GM19043 (cell line): ENCODE data around the gene TBR1.

Experiments
- ATAC-seq: cut with Tn5 transposase; IDR thresholded peaks from one replicate; pipeline ENCODE4 v1.9.1; 2021; ENCODE audit warnings: low read depth; ENCODE audit not compliant: unreplicated experiment

TBR1 gene

GRCh38 chr2:161415987-161416707, at the start of gene TBR1:
Gene TBR1, plus strand, starts transcription at chr2:161416297. Its CDS starts 114 bp downstream, at chr2:161416411.
- no peak for ATAC-seq

GRCh38 chr2:161367675-161368074, 48.4 kb upstream of the TBR1 start:
- ATAC-seq, result no peak

- ATAC-seq, result no peak
These were observed 46.8 kb upstream of the TBR1 start for GRCh38 chr2:161369311-161369710.

GRCh38 chr2:161370981-161371380, 45.1 kb upstream of the TBR1 start:
- ATAC-seq, result no peak

- no peak for ATAC-seq
These were observed 44.2 kb upstream of the TBR1 start for GRCh38 chr2:161371869-161372268.

GRCh38 chr2:161373942-161374341, 42.2 kb upstream of the TBR1 start:
- ATAC-seq, result no peak

- ATAC-seq, result no peak
These were observed 41.7 kb upstream of the TBR1 start for GRCh38 chr2:161374446-161374845.

GRCh38 chr2:161379740-161380139, 36.4 kb upstream of the TBR1 start:
- ATAC-seq, result no peak

GRCh38 chr2:161381546-161381945, 34.6 kb upstream of the TBR1 start:
- no peak for ATAC-seq

GRCh38 chr2:161382747-161383146, 33.4 kb upstream of the TBR1 start:
- no peak for ATAC-seq

- ATAC-seq, result peak; percentile 56
These were observed 31.2 kb upstream of the TBR1 start for GRCh38 chr2:161384864-161385263.

GRCh38 chr2:161386228-161386824, 29.8 kb upstream of the TBR1 start:
- peak; percentile 70 for ATAC-seq

GRCh38 chr2:161388146-161388779, 27.8 kb upstream of the TBR1 start:
- no peak for ATAC-seq

GRCh38 chr2:161391737-161392506, 24.2 kb upstream of the TBR1 start:
- ATAC-seq, result no peak

- ATAC-seq, result no peak
These were observed 16.0 kb upstream of the TBR1 start for GRCh38 chr2:161400076-161400475.

GRCh38 chr2:161402297-161402696, 13.8 kb upstream of the TBR1 start:
- ATAC-seq, result no peak

- no peak for ATAC-seq
These were observed 9.8 kb upstream of the TBR1 start for GRCh38 chr2:161406316-161406715.

- ATAC-seq, result no peak
These were observed 8.5 kb upstream of the TBR1 start for GRCh38 chr2:161407597-161407996.

- ATAC-seq, result no peak
These were observed 6.7 kb upstream of the TBR1 start for GRCh38 chr2:161409308-161409907.

GRCh38 chr2:161412346-161412745, 3.8 kb upstream of the TBR1 start:
- no peak for ATAC-seq
